HepG2 (cell line): ENCODE data around the gene PARP16. TPM values are rescaled to one million over a fixed set of nuclear protein-coding genes. Genes with fewer than 3 reads are reported as not detected.

Experiments used
- AFF4 ChIP-seq: sonication (generic); formaldehyde crosslinking; IDR thresholded peaks from 2 replicates; pipeline ENCODE4 v1.4.0; 2020; ENCODE audit warnings: missing genetic modification reagents
- HNF4A ChIP-seq: sonication (generic); formaldehyde crosslinking; IDR thresholded peaks from 2 replicates; pipeline ENCODE4 v1.4.0; 2020; ENCODE audit warnings: missing genetic modification reagents
- RNF219 ChIP-seq: sonication (generic); formaldehyde crosslinking; IDR thresholded peaks from 2 replicates; pipeline ENCODE4 v1.5.0; 2020; ENCODE audit warnings: mild to moderate bottlenecking, missing genetic modification reagents
- SRSF9 ChIP-seq: fragments of 200-400 bp; formaldehyde crosslinking; IDR thresholded peaks from 2 replicates; pipeline ENCODE4 v1.6.1; 2018; ENCODE audit warnings: borderline replicate concordance, mild to moderate bottlenecking, low read depth, low read length; ENCODE audit not compliant: insufficient read depth, poor library complexity, severe bottlenecking
- UBTF ChIP-seq: sonication (generic); formaldehyde crosslinking; IDR thresholded peaks from 2 replicates; pipeline ENCODE4 v1.4.0; 2020; ENCODE audit warnings: mild to moderate bottlenecking, missing genetic modification reagents
- ZEB1 ChIP-seq: IDR thresholded peaks from 2 replicates; pipeline ENCODE4 v1.6.1; 2012; ENCODE audit warnings: mild to moderate bottlenecking, low read depth, inconsistent platforms; ENCODE audit not compliant: insufficient replicate concordance
- ZFP90 ChIP-seq: sonication (generic); formaldehyde crosslinking; IDR thresholded peaks from 2 replicates; pipeline ENCODE4 v1.8.0; 2022; ENCODE audit warnings: missing genetic modification reagents, mild to moderate bottlenecking, inconsistent platforms, borderline replicate concordance
- ZNF263 ChIP-seq: sonication (generic); formaldehyde crosslinking; IDR thresholded peaks from 2 replicates; pipeline ENCODE4 v1.4.0; 2020; ENCODE audit warnings: missing genetic modification reagents
- ZNF318 ChIP-seq: sonication (generic); formaldehyde crosslinking; IDR thresholded peaks from 2 replicates; pipeline ENCODE4 v1.4.0; 2020; ENCODE audit warnings: mild to moderate bottlenecking, missing genetic modification reagents
- ZNF816 ChIP-seq: sonication (generic); formaldehyde crosslinking; IDR thresholded peaks from 2 replicates; pipeline ENCODE4 v1.8.0; 2022; ENCODE audit warnings: missing genetic modification reagents, mild to moderate bottlenecking, borderline replicate concordance
- polyA plus RNA-seq, 8 experiments: library from polyadenylated mRNA; depleted of rRNA in 3 of 8; stranded (reverse) in 7 of 8; unstranded in 1 of 8; fragments of >200 nt; fragmentation: Illumina TruSeq in 4 of 8; extraction: Trizol in 4 of 8; gene quantifications; 2 replicates each; pipeline versions ENCODE4 v1.2.1 to v1.2.3, GENCODE V29; 2011 to 2016; ENCODE audit warnings: low read depth in 4 of 8, missing spikeins in 1 of 8, mixed read lengths in 1 of 8; ENCODE audit not compliant: insufficient read depth in 1 of 8
- total RNA-seq, 5 experiments: library from RNA; depleted of rRNA; stranded (reverse); fragments of >200 nt; fragmentation: Illumina TruSeq; extraction: Trizol; gene quantifications; 2 replicates each; pipeline ENCODE4 v1.2.3, GENCODE V29; 2016; ENCODE audit warnings: low read depth in 1 of 5

The PARP16 gene
- total and polyA plus RNA-seq, 2 of the 13 experiments (the other 11 are each of a cell fraction or from before 2014, with no cell fraction given) = 6.8 to 7.6 TPM

GRCh38 chr15:65286069-65286703 lies 497 bp downstream of the PARP16 start (continued):
- TF ChIP-seq ZNF318 (0 out of 2 replicates have a peak, but pooled peaks have one; percentile 56), ZNF263 (CRISPR knock-in tag) (peak; percentile 13; the same call in 1 of the 2 replicates), RNF219 (CRISPR knock-in tag) (no peak; the same call in 1 of the 2 replicates), ZEB1 (peak; percentile 33), SRSF9 (no peak), AFF4 (CRISPR knock-in tag) (0 out of 2 replicates have a peak, but pooled peaks have one; percentile 43), UBTF (CRISPR knock-in tag) (peak; percentile 97), ZNF816 (0 out of 2 replicates have a peak, but pooled peaks have one; percentile 33), HNF4A (peak; percentile 63), ZFP90 (CRISPR knock-in tag) (0 out of 2 replicates have a peak, but pooled peaks have one; percentile 44)
